Breast epithelium (tissue), 4 donors: Measurements from ENCODE around the gene GLIS1. TPM values are rescaled to one million over a fixed set of nuclear protein-coding genes. Genes with fewer than 3 reads are reported as not detected.

Source experiments
- DNase-seq, 2 donors: peaks; one replicate each; pipeline ENCODE4 v3.0.0-alpha.2; 2019; ENCODE audit warnings: low spot score in 2 of 2
- H3K27ac ChIP-seq, 2 donors: fragments of 200-600 bp; sonication (generic) in 1 of 2; one replicate each; pipeline ENCODE4 v1.5.1; 2016 to 2019; ENCODE audit warnings: mild to moderate bottlenecking in 1 of 2
- H3K27me3 ChIP-seq, 2 donors: fragments of 200-600 bp; sonication (generic) in 1 of 2; one replicate each; pipeline versions ENCODE4 v1.5.1 to v1.6.0; 2017 to 2019; ENCODE audit warnings: control low read depth in 1 of 2, mild to moderate bottlenecking in 1 of 2
- H3K36me3 ChIP-seq: fragments of 200-600 bp; one replicate; pipeline ENCODE4 v1.5.1; 2019
- H3K4me1 ChIP-seq, 2 donors: fragments of 200-600 bp; sonication (generic); one replicate each; pipeline ENCODE4 v1.5.1; 2016 to 2019; ENCODE audit warnings: control low read depth in 1 of 2
- H3K4me3 ChIP-seq, 3 donors: fragments of 200-600 bp; sonication (generic); 1 replicate in 2 of 3; 2 replicates in 1 of 3; pipeline ENCODE4 v1.5.1; 2016 to 2019; ENCODE audit warnings: mild to moderate bottlenecking in 3 of 3, moderate library complexity in 2 of 3
- H3K9me3 ChIP-seq, 2 donors: fragments of 200-600 bp; sonication (generic) in 1 of 2; one replicate each; pipeline ENCODE4 v1.5.1; 2016 to 2019; ENCODE audit warnings: control low read depth in 1 of 2
- POLR2A ChIP-seq: fragments of 450-650 bp; IDR thresholded peaks from one replicate; pipeline ENCODE4 v1.6.1; 2016; ENCODE audit warnings: antibody characterized with exemption, mild to moderate bottlenecking, moderate library complexity
- POLR2AphosphoS5 ChIP-seq, 3 donors: sonication (generic); formaldehyde crosslinking; IDR thresholded peaks; one replicate each; pipeline ENCODE4 v1.6.1; 2017; ENCODE audit warnings: antibody characterized with exemption in 3 of 3
- intact Hi-C: fragments of 100-400 bp; cut with DNase I; formaldehyde crosslinking; loops from one replicate; pipeline ENCODE4 v1.15.1; 2023; ENCODE audit warnings: low total_unique reads
- total RNA-seq, 3 donors: library from RNA; depleted of rRNA; stranded (reverse); fragments of >200 nt; gene quantifications; one replicate each; pipeline ENCODE4 v1.1.0, GENCODE V29; 2016
- TF ChIP-seq, protein P1 (sequence below), 3 donors: fragments of 450-650 bp; IDR thresholded peaks; one replicate each; pipeline ENCODE4 v1.5.1; 2016 to 2017; ENCODE audit warnings: antibody characterized with exemption in 3 of 3, mild to moderate bottlenecking in 3 of 3, moderate library complexity in 3 of 3

The GLIS1 gene
- total RNA-seq, 3 donors from 2014 or later: 0.16 to 2.0 (median 0.59) TPM

DNA sequence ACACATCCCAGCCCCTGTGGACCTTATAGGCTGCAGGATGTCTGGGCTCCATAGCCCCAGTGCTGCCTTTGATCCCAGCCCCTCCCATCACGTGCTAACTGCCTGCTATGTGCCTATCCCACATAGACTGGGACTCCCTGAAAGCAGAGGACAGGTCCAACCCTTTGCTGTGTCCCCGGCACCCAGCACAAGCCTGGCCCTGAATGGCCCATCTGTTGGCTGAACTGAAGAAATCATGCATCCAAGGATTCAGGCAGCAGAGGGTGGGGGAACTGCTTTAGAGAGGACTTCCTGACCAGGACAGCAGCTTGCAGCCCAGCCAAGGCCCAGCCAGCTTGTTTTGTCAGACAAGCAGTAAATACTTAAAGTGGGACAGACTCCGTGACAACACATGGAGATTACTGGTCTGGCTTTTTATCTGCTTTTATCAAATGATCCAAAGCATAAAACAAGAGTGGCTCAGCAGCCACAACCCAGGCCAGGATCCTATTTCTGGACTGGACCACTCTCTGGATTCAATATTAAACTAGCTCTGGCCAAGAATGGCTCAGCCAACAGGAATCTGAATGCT is 69.3 kb downstream of the GLIS1 start:
- no peaks in the 10 kb centered on the region for H3K27me3 ChIP-seq
- H3K4me1 ChIP-seq: no peaks in the 10 kb centered on the region
- no peak overlapping the region for H3K4me3 ChIP-seq
- no peak for TF ChIP-seq POLR2A
- no peak for TF ChIP-seq POLR2AphosphoS5 (IDR thresholded peaks at IDR 0.05)
- TF ChIP-seq, protein P1, sequence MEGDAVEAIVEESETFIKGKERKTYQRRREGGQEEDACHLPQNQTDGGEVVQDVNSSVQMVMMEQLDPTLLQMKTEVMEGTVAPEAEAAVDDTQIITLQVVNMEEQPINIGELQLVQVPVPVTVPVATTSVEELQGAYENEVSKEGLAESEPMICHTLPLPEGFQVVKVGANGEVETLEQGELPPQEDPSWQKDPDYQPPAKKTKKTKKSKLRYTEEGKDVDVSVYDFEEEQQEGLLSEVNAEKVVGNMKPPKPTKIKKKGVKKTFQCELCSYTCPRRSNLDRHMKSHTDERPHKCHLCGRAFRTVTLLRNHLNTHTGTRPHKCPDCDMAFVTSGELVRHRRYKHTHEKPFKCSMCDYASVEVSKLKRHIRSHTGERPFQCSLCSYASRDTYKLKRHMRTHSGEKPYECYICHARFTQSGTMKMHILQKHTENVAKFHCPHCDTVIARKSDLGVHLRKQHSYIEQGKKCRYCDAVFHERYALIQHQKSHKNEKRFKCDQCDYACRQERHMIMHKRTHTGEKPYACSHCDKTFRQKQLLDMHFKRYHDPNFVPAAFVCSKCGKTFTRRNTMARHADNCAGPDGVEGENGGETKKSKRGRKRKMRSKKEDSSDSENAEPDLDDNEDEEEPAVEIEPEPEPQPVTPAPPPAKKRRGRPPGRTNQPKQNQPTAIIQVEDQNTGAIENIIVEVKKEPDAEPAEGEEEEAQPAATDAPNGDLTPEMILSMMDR (IDR thresholded peaks at IDR 0.05): no peak
- peak overlapping the region in 1 of 2 donors; percentile 12 for H3K27ac ChIP-seq
- intact Hi-C loops: no loop called here
- no peak for DNase-seq
- no peaks in the 10 kb centered on the region for H3K9me3 ChIP-seq
- no peaks in the 10 kb centered on the region for H3K36me3 ChIP-seq

- no peak overlapping the region for H3K4me3 ChIP-seq
- H3K36me3 ChIP-seq: no peaks in the 10 kb centered on the region
- no peak for DNase-seq
- no peaks in the 10 kb centered on the region for H3K27me3 ChIP-seq
- H3K27ac ChIP-seq: no peak overlapping the region
- TF ChIP-seq POLR2AphosphoS5 (IDR thresholded peaks at IDR 0.05): no peak
- no peak for TF ChIP-seq POLR2A
- TF ChIP-seq, protein P1 (IDR thresholded peaks at IDR 0.05): no peak
- no peaks in the 10 kb centered on the region for H3K4me1 ChIP-seq
- intact Hi-C loops: no loop called here
- no peaks in the 10 kb centered on the region for H3K9me3 ChIP-seq
Measured at GRCh38 chr1:53666566-53666965, 72.4 kb downstream of the GLIS1 start.

DNA sequence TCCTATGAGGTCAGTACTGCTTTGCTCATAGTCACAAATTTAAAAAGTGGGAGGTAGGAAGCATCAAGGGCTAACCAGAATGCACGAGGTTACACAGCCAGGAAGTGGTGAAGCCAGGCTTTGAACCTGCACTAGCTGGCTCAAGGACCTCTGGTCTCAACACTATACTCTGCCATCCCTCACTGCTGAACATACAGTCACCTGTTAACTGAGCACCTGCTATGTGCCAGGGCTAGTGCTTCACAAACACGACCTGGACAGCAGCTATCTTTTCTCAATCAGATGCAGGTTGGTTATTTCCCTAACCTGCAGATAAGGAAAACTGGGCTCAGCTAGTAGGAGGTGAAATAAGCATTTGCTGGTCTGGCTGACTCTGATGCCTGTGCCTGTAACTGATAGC is 73.0 kb downstream of the GLIS1 start:
- Histone ChIP-seq H3K4me1 (no peaks in the 10 kb centered on the region), H3K36me3 (no peaks in the 10 kb centered on the region), H3K27ac (no peak overlapping the region), H3K27me3 (no peaks in the 10 kb centered on the region), H3K9me3 (no peaks in the 10 kb centered on the region), H3K4me3 (no peak overlapping the region)
- TF ChIP-seq POLR2A: no peak
- TF ChIP-seq, protein P1 (IDR thresholded peaks at IDR 0.05): no peak
- TF ChIP-seq POLR2AphosphoS5 (IDR thresholded peaks at IDR 0.05): no peak
- intact Hi-C loops: no loop called here
- no peak for DNase-seq

DNA sequence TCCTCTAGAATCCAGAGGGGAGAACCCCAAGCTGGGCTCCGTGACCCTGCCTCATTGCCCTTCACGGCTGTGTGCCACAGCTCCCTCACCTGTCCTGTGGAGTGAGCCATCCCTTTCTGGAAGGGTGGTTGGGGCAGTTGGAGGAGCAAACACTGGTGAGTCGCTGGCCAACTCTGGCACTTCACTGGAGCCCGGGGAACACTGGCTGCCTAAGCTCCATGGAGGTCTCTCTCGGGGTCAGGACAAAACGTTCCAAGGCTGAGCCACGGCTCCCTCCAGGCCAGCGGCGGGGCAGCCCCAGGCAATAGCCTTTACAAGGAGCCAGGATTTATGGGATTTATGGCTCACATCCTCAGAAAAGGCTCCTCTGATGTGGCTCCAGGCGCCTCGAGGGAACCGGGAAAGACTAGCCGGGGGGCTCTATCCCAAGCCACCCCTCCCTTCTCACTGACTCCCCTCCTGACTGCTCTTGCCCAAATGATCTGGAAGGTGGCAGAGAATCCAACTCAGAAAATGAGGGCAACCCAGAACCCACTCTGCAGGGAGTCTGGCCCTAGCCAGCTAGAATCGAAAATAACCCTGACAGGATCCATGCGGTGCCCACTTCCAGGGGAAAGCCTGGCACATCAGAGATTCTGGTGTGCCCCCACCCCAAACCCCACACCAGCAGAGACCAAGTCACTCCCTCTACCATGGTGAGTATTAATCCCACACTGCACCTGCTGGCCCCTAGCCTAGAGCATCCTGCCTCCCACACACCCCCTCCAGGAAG is 75.2 kb downstream of the GLIS1 start:
- intact Hi-C loops: no loop called here
- no peaks in the 10 kb centered on the region for H3K4me1 ChIP-seq
- H3K9me3 ChIP-seq: no peaks in the 10 kb centered on the region
- no peaks in the 10 kb centered on the region for H3K27me3 ChIP-seq
- no peak overlapping the region for H3K27ac ChIP-seq
- no peak for DNase-seq
- no peak for TF ChIP-seq POLR2AphosphoS5 (IDR thresholded peaks at IDR 0.05)
- TF ChIP-seq, protein P1 (IDR thresholded peaks at IDR 0.05): no peak
- TF ChIP-seq POLR2A: no peak
- no peak overlapping the region for H3K4me3 ChIP-seq
- no peaks in the 10 kb centered on the region for H3K36me3 ChIP-seq

DNA sequence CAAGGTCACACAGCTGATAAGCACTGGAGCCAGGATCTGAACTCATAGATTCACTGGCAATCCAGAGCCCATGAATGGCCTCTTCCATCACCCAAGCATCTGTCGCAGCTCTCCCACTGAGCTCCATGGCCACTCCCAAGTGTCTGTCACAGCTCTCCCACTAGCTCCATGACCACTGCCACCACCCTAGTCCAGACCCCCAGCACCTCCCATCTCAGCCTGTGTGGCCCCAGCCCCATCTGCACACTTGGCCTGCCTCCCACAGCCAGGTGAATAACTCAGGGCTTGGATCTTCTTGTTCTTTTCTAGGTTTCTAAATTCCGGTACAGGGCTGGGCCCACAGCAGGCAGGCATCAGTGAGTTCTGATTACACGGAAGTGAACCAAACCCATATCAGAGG is 76.0 kb downstream of the GLIS1 start:
- H3K27me3 ChIP-seq: no peaks in the 10 kb centered on the region
- intact Hi-C loops: no loop called here
- no peaks in the 10 kb centered on the region for H3K9me3 ChIP-seq
- H3K4me3 ChIP-seq: no peak overlapping the region
- DNase-seq: no peak
- no peaks in the 10 kb centered on the region for H3K4me1 ChIP-seq
- no peaks in the 10 kb centered on the region for H3K36me3 ChIP-seq
- TF ChIP-seq, protein P1 (IDR thresholded peaks at IDR 0.05): no peak
- TF ChIP-seq POLR2A (no peak), POLR2AphosphoS5 (IDR thresholded peaks at IDR 0.05) (no peak)
- H3K27ac ChIP-seq: no peak overlapping the region
